Testis (tissue), 2 donors: ENCODE results near the gene SMIM10L1.

Source experiments
- POLR2A ChIP-seq: fragments of 450-650 bp; IDR thresholded peaks from one replicate; pipeline ENCODE4 v1.6.1; 2017; ENCODE audit warnings: antibody characterized with exemption, mild to moderate bottlenecking, moderate library complexity
- TF ChIP-seq, protein P1 (sequence below), 3 experiments: fragments of 450-650 bp in 2 of 3; fragments of 200-600 bp in 1 of 3; sonication (generic) in 1 of 3; IDR thresholded peaks; one replicate each; pipeline ENCODE4 v1.5.1; 2016 to 2019; ENCODE audit warnings: antibody characterized with exemption in 3 of 3, mild to moderate bottlenecking in 2 of 3, moderate library complexity in 1 of 3

GRCh38 chr12:11186837-11187236 is 15.8 kb downstream of the SMIM10L1 start, which contains the start of gene TAS2R42:
- TF ChIP-seq, protein P1, sequence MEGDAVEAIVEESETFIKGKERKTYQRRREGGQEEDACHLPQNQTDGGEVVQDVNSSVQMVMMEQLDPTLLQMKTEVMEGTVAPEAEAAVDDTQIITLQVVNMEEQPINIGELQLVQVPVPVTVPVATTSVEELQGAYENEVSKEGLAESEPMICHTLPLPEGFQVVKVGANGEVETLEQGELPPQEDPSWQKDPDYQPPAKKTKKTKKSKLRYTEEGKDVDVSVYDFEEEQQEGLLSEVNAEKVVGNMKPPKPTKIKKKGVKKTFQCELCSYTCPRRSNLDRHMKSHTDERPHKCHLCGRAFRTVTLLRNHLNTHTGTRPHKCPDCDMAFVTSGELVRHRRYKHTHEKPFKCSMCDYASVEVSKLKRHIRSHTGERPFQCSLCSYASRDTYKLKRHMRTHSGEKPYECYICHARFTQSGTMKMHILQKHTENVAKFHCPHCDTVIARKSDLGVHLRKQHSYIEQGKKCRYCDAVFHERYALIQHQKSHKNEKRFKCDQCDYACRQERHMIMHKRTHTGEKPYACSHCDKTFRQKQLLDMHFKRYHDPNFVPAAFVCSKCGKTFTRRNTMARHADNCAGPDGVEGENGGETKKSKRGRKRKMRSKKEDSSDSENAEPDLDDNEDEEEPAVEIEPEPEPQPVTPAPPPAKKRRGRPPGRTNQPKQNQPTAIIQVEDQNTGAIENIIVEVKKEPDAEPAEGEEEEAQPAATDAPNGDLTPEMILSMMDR (IDR thresholded peaks at IDR 0.05), result no peak
- TF ChIP-seq POLR2A, result no peak
